Stimulated activated CD8-positive, alpha-beta memory T cell treated with anti-CD3 and anti-CD28 coated beads, Interleukin-12 subunit alpha, Interleukin-12 subunit beta, amount 100 ng/mL, for 4 hours (primary cell): ENCODE data around the gene PYGB.
"Not testable (repeated sequence)": the region's sequence is repeated elsewhere in the genome, so short reads cannot be mapped to it uniquely, and the experiment has no call there.

Source experiments
- DNase-seq: peaks from one replicate; pipeline ENCODE4 v3.0.0-alpha.2; 2020; ENCODE audit warnings: low read depth

Gene PYGB

GRCh38 chr20:25249198-25249931 is 1.5 kb downstream of the PYGB start:
- no peak for DNase-seq

DNA sequence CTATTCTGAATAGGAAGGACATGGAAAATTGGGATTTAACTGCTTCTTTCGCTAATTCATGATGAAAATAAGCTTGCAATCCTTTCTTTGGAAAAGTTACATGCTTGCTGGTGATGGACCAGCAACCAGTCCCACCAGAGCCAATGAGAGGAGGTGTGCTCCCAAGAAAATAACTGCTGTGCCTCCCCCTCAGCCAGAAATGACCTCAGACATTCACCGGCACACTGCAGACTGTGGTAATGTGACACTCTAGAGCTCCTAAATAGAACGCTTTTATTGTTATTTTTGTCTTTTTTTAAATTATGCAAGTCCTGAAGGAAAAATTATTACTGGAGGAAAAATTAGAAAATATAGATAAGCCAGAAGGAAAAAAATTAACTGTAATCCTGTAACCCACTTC is 2.6 kb downstream of the PYGB start:
- DNase-seq = no peak

GRCh38 chr20:25251019-25251418 is 3.1 kb downstream of the PYGB start:
- no peak for DNase-seq

DNA sequence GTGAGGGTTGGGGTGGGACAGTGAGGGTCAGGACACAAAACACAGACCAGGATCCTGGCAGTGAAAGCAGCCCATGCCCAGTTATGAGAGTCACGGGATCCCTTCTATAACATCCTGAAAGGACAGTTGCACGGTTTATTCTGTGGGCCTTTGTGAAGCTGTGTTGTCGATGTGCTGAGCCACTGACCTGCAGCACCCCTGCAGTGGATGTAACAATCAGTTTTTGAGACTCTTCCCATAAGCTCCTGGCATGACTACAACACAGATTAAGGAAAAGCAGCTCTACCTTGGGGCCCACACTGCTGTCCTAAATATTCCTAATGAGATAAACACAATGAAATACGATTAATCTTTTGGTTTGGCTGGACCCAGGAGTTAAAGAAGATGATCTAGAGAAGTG is 3.7 kb downstream of the PYGB start:
- DNase-seq = no peak

- DNase-seq = no peak
These were observed 4.4 kb downstream of the PYGB start for GRCh38 chr20:25252230-25252651.

DNA sequence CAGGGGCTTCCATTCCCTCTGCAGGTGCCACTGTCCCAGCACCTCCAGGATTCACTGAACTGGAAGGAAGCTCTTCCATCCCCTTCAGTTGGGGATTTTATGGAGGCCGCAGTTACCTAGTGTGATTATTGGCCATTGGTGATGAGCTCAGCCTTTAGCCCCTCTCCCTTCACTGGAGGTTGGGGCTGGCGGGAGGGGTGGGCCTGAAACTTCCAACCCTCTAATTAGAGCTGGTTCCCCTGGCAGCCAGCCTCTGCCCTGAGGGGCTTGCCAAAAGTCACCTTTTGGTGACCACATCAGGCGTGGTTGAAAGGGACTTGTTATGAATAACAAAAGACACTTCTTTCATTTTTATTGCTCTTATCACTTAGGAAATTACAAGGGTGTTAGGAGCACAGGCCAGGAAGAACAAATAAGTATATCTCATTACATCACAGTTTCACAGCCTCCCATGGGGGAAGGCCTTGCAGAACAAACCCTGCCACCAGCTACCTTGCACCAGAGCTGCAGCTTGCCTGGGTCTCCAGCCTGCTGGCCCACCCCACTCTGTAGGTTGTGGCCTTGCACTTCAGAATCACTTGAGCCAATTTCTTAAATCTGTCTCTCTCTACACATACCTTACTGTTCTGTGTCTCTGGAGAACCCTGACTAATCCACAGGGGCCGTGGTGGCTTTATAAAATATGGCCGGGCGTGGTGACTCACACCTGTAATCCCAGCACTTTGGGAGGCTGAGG is 5.0 kb downstream of the PYGB start:
- DNase-seq = no peak

DNA sequence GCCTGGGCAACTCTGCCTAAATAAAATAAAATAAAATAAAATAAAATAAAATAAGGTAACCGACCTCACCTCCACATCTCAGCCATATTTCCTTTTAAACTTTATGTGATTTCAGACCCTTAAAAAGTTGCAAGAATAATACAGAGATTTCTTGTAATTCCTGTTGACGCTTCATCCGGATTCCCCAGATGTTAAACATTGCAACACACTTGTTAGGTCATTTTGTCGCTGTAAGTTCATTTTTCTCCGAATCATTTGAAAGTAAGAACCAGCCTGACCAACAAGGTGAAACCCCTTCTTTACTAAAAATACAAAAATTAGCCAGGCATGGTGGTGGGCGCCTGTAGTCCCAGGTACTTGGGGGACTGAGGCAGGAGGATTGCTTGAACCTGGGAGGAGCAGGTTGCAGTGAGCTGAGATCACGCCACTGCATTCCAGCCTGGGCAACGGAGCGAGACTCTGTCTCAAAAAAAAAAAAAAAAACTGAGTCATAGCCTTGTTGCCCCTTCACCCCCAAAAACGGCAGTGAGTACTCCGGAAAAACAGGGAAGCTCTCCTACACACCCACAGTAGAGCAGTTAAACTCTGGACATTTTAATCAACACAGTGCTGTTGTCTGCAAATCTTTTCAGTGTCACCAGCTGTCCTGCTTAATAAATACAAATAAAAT is 5.9 kb downstream of the PYGB start:
- no peak for DNase-seq

- DNase-seq = no peak
These were observed 6.7 kb downstream of the PYGB start for GRCh38 chr20:25254571-25254970.

DNA sequence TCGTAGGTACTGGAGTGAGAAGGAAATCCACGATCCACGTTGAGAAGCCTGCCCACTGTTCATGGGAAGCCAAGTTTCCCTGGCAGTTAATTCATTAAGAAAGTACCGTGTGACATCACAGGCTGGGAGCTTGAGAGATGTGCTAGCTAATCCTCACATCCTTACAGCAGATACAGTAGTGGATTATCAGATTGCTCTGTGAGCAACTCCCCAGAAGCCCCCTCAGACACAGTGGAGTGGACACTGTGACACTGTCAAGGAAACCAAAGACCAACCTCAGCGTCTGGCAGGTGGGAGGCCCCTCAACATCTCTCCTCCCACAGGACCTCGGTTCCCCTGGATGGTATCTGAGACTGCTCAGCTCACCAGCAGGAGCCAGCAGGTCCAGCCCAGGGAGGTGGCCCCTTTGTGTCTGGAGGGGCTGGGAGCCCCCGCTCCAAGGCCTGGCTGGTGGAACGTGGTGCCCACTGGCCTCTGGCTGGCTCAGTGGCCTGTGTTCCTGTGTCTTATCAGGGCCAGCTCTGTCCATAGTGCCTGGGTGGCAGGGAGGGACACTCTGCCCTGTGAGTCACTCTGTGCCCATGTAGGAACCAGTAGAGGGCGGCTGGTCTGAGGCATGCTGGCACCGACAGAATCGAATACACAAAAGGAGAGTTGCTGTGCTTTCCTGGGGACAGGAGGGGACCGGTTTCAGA is 7.2 kb downstream of the PYGB start:
- DNase-seq = no peak

- DNase-seq = no peak
These were observed 8.5 kb downstream of the PYGB start for GRCh38 chr20:25256226-25256859.

- DNase-seq = no peak
These were observed 9.2 kb downstream of the PYGB start for GRCh38 chr20:25257130-25257529.

- DNase-seq = no peak
These were observed 10.0 kb downstream of the PYGB start for GRCh38 chr20:25257756-25258475.

GRCh38 chr20:25258476-25258805 is 10.6 kb downstream of the PYGB start:
- no peak for DNase-seq

DNA sequence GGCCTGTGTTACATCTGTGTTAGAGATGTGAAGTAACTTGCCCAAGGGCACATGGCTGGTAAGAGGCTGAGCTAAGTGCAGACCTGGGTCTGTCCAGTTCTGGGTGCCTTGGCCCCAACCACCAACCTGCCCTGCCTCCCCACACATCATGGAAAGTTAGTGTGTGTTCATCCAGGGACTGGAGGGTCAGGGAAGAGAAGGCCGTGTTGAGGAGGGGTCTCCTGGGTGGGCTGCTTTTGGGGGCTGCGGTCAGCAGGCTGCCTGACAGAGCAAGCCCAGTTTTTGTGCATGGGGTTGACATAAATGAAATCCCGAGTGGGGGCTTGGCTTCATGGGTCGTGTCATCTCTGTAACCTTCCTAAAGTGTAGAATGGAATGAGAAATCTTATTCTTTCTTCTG is 10.9 kb downstream of the PYGB start:
- no peak for DNase-seq

GRCh38 chr20:25259358-25259757 is 11.5 kb downstream of the PYGB start:
- no peak for DNase-seq

- DNase-seq = peak; percentile 17
These were observed 11.9 kb downstream of the PYGB start for GRCh38 chr20:25259788-25260254.

DNA sequence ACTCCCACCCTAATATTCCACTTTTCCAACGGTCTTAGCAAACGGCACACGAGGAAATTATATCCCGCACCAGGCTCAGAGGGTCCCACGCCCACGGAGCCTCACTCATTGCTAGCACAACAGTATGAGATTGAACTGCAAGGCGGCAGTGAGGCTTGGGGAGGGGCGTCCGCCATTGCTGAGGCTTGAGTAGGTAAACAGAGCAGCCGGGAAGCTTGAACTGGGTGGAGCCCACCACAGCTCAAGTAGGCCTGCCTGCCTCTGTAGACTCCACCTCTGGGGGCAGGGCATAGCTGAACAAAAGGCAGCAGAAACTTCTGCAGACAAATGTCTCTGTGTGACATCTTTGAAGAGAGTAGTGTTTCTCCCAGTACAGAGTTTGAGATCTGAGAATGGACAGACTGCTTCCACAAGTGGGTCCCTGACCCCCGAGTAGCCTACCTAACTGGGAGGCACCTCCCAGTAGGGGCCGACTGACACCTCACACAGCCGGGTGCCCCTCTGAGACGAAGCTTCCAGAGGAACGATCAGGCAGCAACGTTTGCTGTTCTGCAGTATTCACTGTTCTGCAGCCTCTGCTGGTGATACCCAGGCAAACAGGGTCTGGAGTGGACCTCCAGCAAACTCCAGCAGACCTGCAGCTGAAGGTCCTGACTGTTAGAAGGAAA is 13.0 kb downstream of the PYGB start:
- DNase-seq = not testable (repeated sequence)

DNA sequence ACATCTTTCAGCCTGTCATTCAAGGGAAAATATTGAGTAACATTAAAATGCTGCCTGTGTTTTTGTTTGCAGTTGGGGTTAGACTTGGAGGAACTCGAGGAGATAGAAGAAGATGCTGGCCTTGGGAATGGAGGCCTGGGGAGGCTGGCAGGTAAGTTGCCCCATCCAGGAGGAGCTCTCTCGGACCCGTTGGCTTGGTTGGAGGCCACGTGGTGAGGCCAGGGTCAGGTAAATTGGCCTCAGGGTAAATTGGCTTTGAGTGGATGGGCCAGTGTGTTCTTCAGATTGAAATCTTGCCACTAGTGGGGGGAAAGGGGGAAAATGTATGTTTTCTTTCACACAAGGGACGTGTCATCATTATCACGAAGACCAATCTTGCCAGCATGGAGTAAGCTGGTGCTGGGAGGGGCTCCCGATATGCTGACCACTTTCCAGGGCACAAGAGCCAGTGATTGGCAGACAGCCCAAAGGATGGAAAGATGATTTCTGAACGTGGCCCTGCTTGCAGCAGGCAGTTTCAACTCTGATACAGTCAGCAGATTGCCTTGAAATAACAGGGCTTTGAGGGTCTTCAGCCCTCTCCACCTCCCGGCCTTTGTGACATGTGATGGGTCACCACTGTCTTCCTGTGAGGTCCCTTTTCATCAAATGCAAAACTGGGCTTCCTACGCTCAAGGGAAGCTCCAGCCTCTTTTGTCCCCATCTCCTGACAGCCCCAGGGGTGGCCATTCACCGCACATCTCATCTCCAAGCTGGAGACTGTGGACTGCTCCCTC is 21.4 kb downstream of the PYGB start:
- no peak for DNase-seq

DNA sequence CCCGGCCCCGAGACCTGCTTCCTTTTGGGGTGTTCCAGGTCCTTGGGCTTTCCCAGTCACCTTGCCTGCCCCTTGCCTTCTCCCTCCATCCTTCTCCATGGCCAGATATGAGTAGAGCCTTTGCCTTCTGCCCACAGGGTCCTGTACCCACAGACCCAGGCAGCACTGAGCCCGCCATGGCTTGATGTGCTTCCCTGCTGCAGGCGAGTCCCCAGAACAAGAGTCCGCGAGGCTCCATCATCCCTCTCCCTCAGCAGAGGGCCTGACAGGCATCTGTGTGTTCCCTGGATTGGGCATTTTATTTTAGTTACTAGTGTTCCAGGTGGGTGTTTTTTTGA is 21.9 kb downstream of the PYGB start:
- DNase-seq = no peak

- no peak for DNase-seq
These were observed 23.0 kb downstream of the PYGB start for GRCh38 chr20:25270829-25271251.
